WI38 (cell line): ENCODE data around the gene LAMA4.

ENCODE experiments used
- H3K4me3 ChIP-seq: 2 replicates; pipeline ENCODE4 v1.5.1; 2011; ENCODE audit warnings: low read depth, mild to moderate bottlenecking, control low read depth, low read length
- TF ChIP-seq, protein P1 (sequence below): IDR thresholded peaks from 2 replicates; pipeline ENCODE4 v1.5.1; 2012; ENCODE audit warnings: low read depth, mild to moderate bottlenecking, control low read depth, low read length

LAMA4 gene

DNA sequence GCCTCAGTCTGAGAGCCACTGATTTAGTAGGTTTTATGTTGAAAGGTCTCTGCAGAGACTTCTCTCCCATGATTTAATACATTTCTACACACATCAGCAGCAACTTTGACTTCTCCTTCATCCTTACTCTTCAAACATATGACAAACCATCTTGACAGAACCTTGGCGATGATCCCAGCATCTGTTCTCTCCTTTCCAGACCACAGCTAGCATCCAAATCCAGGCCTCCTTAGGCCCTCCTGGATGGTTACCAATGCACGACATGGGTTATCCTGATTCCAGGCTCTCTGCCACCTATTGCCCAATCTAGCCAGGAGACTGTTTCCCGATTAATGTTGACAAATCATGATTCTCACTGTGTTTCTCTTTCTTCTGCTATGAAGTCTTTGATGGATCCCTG lies 16.8 kb downstream of the LAMA4 start:
- no peak overlapping the region for H3K4me3 ChIP-seq
- TF ChIP-seq, protein P1, sequence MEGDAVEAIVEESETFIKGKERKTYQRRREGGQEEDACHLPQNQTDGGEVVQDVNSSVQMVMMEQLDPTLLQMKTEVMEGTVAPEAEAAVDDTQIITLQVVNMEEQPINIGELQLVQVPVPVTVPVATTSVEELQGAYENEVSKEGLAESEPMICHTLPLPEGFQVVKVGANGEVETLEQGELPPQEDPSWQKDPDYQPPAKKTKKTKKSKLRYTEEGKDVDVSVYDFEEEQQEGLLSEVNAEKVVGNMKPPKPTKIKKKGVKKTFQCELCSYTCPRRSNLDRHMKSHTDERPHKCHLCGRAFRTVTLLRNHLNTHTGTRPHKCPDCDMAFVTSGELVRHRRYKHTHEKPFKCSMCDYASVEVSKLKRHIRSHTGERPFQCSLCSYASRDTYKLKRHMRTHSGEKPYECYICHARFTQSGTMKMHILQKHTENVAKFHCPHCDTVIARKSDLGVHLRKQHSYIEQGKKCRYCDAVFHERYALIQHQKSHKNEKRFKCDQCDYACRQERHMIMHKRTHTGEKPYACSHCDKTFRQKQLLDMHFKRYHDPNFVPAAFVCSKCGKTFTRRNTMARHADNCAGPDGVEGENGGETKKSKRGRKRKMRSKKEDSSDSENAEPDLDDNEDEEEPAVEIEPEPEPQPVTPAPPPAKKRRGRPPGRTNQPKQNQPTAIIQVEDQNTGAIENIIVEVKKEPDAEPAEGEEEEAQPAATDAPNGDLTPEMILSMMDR = no peak

DNA sequence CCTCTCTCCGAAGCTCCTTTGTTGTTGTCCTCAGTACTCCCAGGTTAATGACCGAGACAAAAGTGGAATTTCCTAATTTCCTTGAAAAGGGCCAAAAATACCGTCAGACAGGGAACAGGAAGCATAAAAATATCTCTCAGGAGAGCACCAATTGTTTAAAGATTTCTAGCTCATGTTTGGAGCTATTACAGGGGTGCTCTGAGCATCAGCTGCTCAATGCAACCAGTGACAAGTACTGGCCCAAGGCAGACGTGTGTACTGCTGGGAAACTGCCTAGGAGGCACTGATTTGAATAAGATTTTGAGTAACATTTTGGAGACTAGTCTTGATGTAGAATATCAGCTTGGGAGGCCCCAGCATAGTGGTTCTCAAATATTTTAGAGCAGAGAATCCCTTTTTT lies 17.3 kb downstream of the LAMA4 start:
- no peak overlapping the region for H3K4me3 ChIP-seq
- TF ChIP-seq, protein P1 = no peak

DNA sequence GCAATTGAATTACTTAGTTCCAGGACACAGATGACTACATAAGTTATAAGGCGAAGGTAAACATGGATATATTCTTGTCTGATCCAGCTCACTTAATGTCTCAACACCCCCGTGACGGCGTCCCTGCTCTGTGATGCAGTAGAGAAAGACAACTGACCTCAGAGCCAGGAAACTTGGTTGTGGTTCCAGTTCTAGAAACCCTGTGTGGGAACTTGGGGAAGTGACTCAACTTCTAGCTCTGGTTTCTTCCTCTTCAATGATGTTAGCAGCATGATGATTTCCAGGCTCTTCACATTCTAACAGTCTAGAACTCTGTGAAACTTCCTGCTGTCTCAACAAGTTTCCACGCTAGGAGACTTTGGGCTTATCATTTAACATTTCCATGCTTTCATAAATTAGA lies 18.4 kb downstream of the LAMA4 start:
- no peak overlapping the region for H3K4me3 ChIP-seq
- TF ChIP-seq, protein P1 = no peak

DNA sequence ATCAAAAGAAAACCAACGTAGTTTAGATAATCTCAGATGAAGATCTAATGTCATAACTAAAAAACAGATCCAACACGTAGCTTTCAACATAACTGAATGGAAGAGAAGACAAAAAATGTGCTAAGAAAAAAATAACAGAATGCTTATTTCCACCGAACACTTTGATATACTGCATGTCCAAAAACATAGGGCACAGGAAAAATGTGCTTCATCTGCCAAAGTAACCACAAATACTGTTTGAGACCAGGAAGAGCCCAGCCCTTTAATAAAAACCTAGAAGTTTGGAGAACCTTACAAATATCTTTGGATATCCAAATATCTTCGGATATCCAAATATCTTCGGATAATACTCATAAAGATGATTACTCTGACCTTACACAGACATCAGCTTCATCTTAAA lies 19.8 kb downstream of the LAMA4 start:
- H3K4me3 ChIP-seq = no peak overlapping the region
- TF ChIP-seq, protein P1 = no peak

DNA sequence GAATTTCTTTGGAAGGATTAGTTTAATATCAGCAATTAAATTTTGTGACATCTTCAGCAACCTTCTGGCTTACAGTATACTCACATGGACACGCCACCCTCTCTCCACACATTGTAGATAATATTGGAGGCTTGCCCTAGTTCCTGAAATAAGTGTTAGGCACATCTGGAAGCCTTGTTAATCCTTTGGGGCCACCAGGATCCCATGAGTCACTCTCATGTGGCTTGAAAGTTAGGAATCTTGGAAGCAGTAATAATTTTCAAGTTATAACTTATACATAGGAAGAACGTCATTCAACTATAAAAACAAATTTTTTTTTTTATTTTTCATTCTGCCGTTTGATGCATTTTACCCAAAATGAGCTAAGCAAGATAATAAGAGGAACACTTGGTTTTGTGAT lies 20.5 kb downstream of the LAMA4 start:
- H3K4me3 ChIP-seq = no peak overlapping the region
- TF ChIP-seq, protein P1 = no peak

DNA sequence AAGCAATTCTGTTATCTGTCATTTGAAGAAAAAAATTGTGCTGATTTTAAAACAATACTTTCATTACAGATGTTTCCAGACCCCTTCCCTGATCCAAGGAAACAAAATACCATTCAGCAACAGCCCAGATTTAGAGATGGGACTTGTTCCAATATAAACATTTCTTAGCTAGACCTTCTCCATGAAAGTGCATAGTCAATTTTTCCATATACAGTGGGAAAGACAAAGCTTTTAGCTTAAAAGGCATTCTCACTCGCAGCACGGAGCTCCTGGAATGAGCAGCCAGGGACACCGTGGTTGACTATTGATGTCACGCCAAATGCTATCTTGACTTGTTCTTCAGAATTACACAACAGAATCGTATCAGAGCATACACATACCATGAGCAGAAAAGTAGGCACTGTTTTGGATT lies 21.5 kb downstream of the LAMA4 start:
- TF ChIP-seq, protein P1 = no peak
- H3K4me3 ChIP-seq = no peak overlapping the region

DNA sequence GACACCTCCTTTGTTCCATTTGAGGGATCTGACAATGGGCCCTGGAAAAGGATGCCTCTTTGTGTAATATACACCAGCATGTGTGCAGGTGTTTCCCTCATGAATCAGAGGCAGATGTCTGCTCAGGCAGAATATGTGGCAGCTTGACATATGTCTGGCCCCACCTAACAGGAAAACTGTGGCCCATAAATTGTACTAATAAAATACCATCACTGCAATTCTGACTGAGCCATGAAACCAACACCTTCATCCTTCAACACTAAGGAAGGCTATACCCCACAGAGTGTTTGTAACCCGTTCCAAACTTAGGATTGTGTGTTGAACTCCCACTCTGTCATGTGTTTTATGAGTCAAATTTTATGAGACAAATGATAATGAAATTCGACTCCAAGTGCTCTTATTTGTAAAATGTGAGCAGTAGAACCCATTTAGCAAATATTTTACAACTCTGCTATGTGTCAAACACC lies 22.7 kb downstream of the LAMA4 start:
- H3K4me3 ChIP-seq = no peak overlapping the region
- TF ChIP-seq, protein P1 = no peak
